ENCODE data around the gene HSF5. TPM values are rescaled to one million over a fixed set of nuclear protein-coding genes. Genes with fewer than 3 reads are reported as not detected.

Gene HSF5
- total RNA-seq, 2 experiments from 2014 or later = 2.9 to 3.0 TPM

GRCh38 chr17:58515286-58515685, 27.1 kb upstream of the HSF5 start:
- no peaks in the 10 kb centered on the region for H3K27me3 Mint-ChIP-seq
- peak overlapping the region; percentile 5 for H3K27ac Mint-ChIP-seq
- no peaks in the 10 kb centered on the region for H3K9me3 Mint-ChIP-seq
- CTCF ChIA-PET = interaction anchor here (0.9 to 2.3 kb wide), 4 partner anchors 27 to 490 kb away, joined by 3 to 13 read pairs (median 3); partner anchors contain the start of genes HSF5 and RNF43
- peaks cover 41% of the 10 kb centered on the region for H3K4me1 Mint-ChIP-seq (ENCODE audit: low read depth)
- peaks cover 21% of the 10 kb centered on the region for H3K36me3 Mint-ChIP-seq
- no peak for DNase-seq
- POLR2A ChIA-PET = interaction anchor here (0.6 to 1.7 kb wide), 8 partner anchors 10 to 189 kb away, joined by 3 to 7 read pairs (median 4); no protein-coding TSS in a partner anchor
- peak overlapping the region; percentile 58 for H3K4me3 Mint-ChIP-seq
- intact Hi-C loops (cut with micrococcal nuclease) = loop anchor here (5.0 kb wide), 1 partner anchor 178 kb away; no protein-coding TSS in a partner anchor

GRCh38 chr17:58514770-58515157, 26.6 kb upstream of the HSF5 start:
- Mint-ChIP-seq H3K36me3 (peaks cover 26% of the 10 kb centered on the region), H3K4me1 (ENCODE audit: low read depth) (peaks cover 44% of the 10 kb centered on the region), H3K27ac (peak overlapping the region; percentile 5), H3K4me3 (peak overlapping the region; percentile 58), H3K27me3 (no peaks in the 10 kb centered on the region), H3K9me3 (no peaks in the 10 kb centered on the region)
- ChIA-PET CTCF (interaction anchor here (1.4 to 2.3 kb wide), 3 partner anchors 27 to 197 kb away, joined by 3 to 13 read pairs (median 3); partner anchors contain the start of genes HSF5 and RNF43), POLR2A (interaction anchor here (0.6 to 1.7 kb wide), 9 partner anchors 9 to 187 kb away, joined by 3 to 7 read pairs (median 4); partner anchors contain the start of genes HSF5 and TSPOAP1)
- no peak for DNase-seq
- intact Hi-C loops (cut with micrococcal nuclease) = loop anchor here (1.0 to 5.0 kb wide), 2 partner anchors 22 to 177 kb away; no protein-coding TSS in a partner anchor

- H3K27me3 Mint-ChIP-seq = no peaks in the 10 kb centered on the region
- peaks cover 26% of the 10 kb centered on the region for H3K36me3 Mint-ChIP-seq
- H3K4me3 Mint-ChIP-seq = peak within 1 kb of the TSS; percentile 88
- POLR2A ChIA-PET = interaction anchor here (0.6 to 1.6 kb wide), 11 partner anchors 8 to 186 kb away, joined by 3 to 4 read pairs (median 4); partner anchors contain the start of genes HSF5, SUPT4H1 and TSPOAP1
- CTCF ChIA-PET = interaction anchor here (1.4 to 2.5 kb wide), 4 partner anchors 26 to 197 kb away, joined by 3 to 13 read pairs (median 6); partner anchors contain the start of genes HSF5 and RNF43
- DNase-seq = peak; percentile 83
- H3K27ac Mint-ChIP-seq = peak within 1 kb of the TSS; percentile 81
- H3K4me1 Mint-ChIP-seq (ENCODE audit: low read depth) = peaks cover 45% of the 10 kb centered on the region
- H3K9me3 Mint-ChIP-seq = no peaks in the 10 kb centered on the region
- intact Hi-C loops (cut with micrococcal nuclease) = loop anchor here (1.0 kb wide), 1 partner anchor 22 kb away; no protein-coding TSS in a partner anchor
These were observed 26.0 kb upstream of the HSF5 start, which contains the start of gene MTMR4 for GRCh38 chr17:58513965-58514769. Gene MTMR4, minus strand, starts transcription at chr17:58514638. Its CDS starts 231 bp downstream, at chr17:58514407.

GRCh38 chr17:58513267-58513964, 25.2 kb upstream of the HSF5 start:
- no peaks in the 10 kb centered on the region for H3K9me3 Mint-ChIP-seq
- peak overlapping the region; percentile 88 for H3K4me3 Mint-ChIP-seq
- peak; percentile 42 for DNase-seq
- peaks cover 43% of the 10 kb centered on the region for H3K4me1 Mint-ChIP-seq (ENCODE audit: low read depth)
- intact Hi-C loops (cut with micrococcal nuclease) = no loop called here
- H3K36me3 Mint-ChIP-seq = peaks cover 32% of the 10 kb centered on the region
- CTCF ChIA-PET = interaction anchor here (1.6 to 2.5 kb wide), 2 partner anchors 96 to 196 kb away, joined by 3 to 9 read pairs; partner anchors contain the start of gene RNF43
- peak overlapping the region; percentile 81 for H3K27ac Mint-ChIP-seq
- POLR2A ChIA-PET = interaction anchor here (1.0 to 1.6 kb wide), 6 partner anchors 18 to 185 kb away, joined by 3 to 4 read pairs (median 4); partner anchors contain the start of genes HSF5, SUPT4H1 and TSPOAP1
- no peaks in the 10 kb centered on the region for H3K27me3 Mint-ChIP-seq

GRCh38 chr17:58510075-58510474, 21.9 kb upstream of the HSF5 start:
- no peaks in the 10 kb centered on the region for H3K9me3 Mint-ChIP-seq
- peaks cover 48% of the 10 kb centered on the region for H3K36me3 Mint-ChIP-seq
- CTCF ChIA-PET = interaction anchor here (0.8 kb wide), 1 partner anchor 9 kb away, joined by 3 read pairs; no protein-coding TSS in a partner anchor
- H3K4me1 Mint-ChIP-seq (ENCODE audit: low read depth) = peaks cover 21% of the 10 kb centered on the region
- POLR2A ChIA-PET = no interaction called here
- H3K27me3 Mint-ChIP-seq = no peaks in the 10 kb centered on the region
- H3K27ac Mint-ChIP-seq = no peak overlapping the region
- intact Hi-C loops (cut with micrococcal nuclease) = no loop called here
- DNase-seq = no peak
- no peak overlapping the region for H3K4me3 Mint-ChIP-seq

- DNase-seq = no peak
- H3K4me3 Mint-ChIP-seq = no peak overlapping the region
- H3K9me3 Mint-ChIP-seq = no peaks in the 10 kb centered on the region
- CTCF ChIA-PET = interaction anchor here (1.5 kb wide), 1 partner anchor 191 kb away, joined by 4 read pairs; no protein-coding TSS in a partner anchor
- no peaks in the 10 kb centered on the region for H3K27me3 Mint-ChIP-seq
- peaks cover 63% of the 10 kb centered on the region for H3K36me3 Mint-ChIP-seq
- intact Hi-C loops (cut with micrococcal nuclease) = no loop called here
- H3K27ac Mint-ChIP-seq = no peak overlapping the region
- POLR2A ChIA-PET = no interaction called here
- peaks cover 16% of the 10 kb centered on the region for H3K4me1 Mint-ChIP-seq (ENCODE audit: low read depth)
These were observed 20.3 kb upstream of the HSF5 start for GRCh38 chr17:58508341-58509067.

GRCh38 chr17:58507123-58507634, 19.0 kb upstream of the HSF5 start:
- Mint-ChIP-seq H3K36me3 (peaks cover 63% of the 10 kb centered on the region), H3K27me3 (no peaks in the 10 kb centered on the region), H3K4me3 (no peak overlapping the region), H3K9me3 (no peaks in the 10 kb centered on the region), H3K27ac (no peak overlapping the region), H3K4me1 (ENCODE audit: low read depth) (peaks cover 10% of the 10 kb centered on the region)
- POLR2A ChIA-PET = no interaction called here
- intact Hi-C loops (cut with micrococcal nuclease) = no loop called here
- CTCF ChIA-PET = interaction anchor here (1.5 kb wide), 1 partner anchor 190 kb away, joined by 4 read pairs; no protein-coding TSS in a partner anchor
- DNase-seq = no peak

- Mint-ChIP-seq H3K27me3 (no peaks in the 10 kb centered on the region), H3K27ac (no peak overlapping the region), H3K4me3 (no peak overlapping the region), H3K4me1 (ENCODE audit: low read depth) (peaks cover 7% of the 10 kb centered on the region), H3K9me3 (no peaks in the 10 kb centered on the region), H3K36me3 (peaks cover 58% of the 10 kb centered on the region)
- DNase-seq = no peak
- ChIA-PET CTCF (interaction anchor here (1.3 to 2.0 kb wide), 2 partner anchors 19 to 189 kb away, joined by 4 to 7 read pairs; partner anchors contain the start of gene HSF5), POLR2A (interaction anchor here (1.1 kb wide), 1 partner anchor 8 kb away, joined by 4 read pairs; no protein-coding TSS in a partner anchor)
- intact Hi-C loops (cut with micrococcal nuclease) = no loop called here
These were observed 18.3 kb upstream of the HSF5 start for GRCh38 chr17:58506354-58507080.

GRCh38 chr17:58504826-58505351, 16.7 kb upstream of the HSF5 start:
- H3K9me3 Mint-ChIP-seq = no peaks in the 10 kb centered on the region
- intact Hi-C loops (cut with micrococcal nuclease) = no loop called here
- H3K36me3 Mint-ChIP-seq = peaks cover 50% of the 10 kb centered on the region
- no peak for DNase-seq
- no peaks in the 10 kb centered on the region for H3K27me3 Mint-ChIP-seq
- no peak overlapping the region for H3K27ac Mint-ChIP-seq
- ChIA-PET CTCF (interaction anchor here (1.3 to 2.0 kb wide), 2 partner anchors 17 to 188 kb away, joined by 4 to 7 read pairs; partner anchors contain the start of gene HSF5), POLR2A (no interaction called here)
- no peak overlapping the region for H3K4me3 Mint-ChIP-seq
- H3K4me1 Mint-ChIP-seq (ENCODE audit: low read depth) = peaks cover 2% of the 10 kb centered on the region

GRCh38 chr17:58503866-58504265, 15.7 kb upstream of the HSF5 start:
- H3K36me3 Mint-ChIP-seq = peaks cover 51% of the 10 kb centered on the region
- DNase-seq = no peak
- H3K9me3 Mint-ChIP-seq = no peaks in the 10 kb centered on the region
- no peak overlapping the region for H3K27ac Mint-ChIP-seq
- ChIA-PET CTCF (no interaction called here), POLR2A (no interaction called here)
- no peak overlapping the region for H3K4me3 Mint-ChIP-seq
- H3K4me1 Mint-ChIP-seq (ENCODE audit: low read depth) = peaks cover under 1% of the 10 kb centered on the region
- intact Hi-C loops (cut with micrococcal nuclease) = no loop called here
- H3K27me3 Mint-ChIP-seq = no peaks in the 10 kb centered on the region

Measured in activated CD4-positive, alpha-beta memory T cell treated with anti-CD3 and anti-CD28 coated beads for 36 hours (primary cell).